ENCODE measurements around the gene P2RX6.
"Not testable (repeated sequence)": the region's sequence is repeated elsewhere in the genome, so short reads cannot be mapped to it uniquely, and the experiment has no call there.

P2RX6 gene

DNA sequence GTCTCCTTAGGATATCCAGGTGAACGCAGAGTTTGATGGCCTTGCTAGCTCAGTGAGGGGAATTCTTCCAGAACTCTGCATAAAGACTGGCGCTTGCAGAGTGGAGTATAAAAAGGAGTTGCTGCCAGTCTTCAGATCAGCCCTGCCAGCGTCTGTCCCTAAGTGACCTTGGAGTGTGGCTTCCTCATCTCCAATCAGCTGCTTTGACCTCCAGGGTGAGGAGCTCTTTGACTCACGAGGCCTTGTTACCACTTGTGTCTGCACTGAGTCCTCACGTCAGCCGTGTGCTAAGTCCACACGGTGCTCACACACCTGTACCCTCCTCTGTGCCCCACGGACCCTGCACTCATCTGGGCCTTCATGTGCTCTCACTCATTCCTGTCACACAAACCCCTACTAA lies 45.4 kb downstream of the P2RX6 start:
- DNase-seq = not testable (repeated sequence)

GRCh38 chr22:21061660-21062321 lies 46.8 kb downstream of the P2RX6 start:
- not testable (repeated sequence) for DNase-seq

GRCh38 chr22:21064425-21064824 lies 49.5 kb downstream of the P2RX6 start:
- DNase-seq = not testable (repeated sequence)

- DNase-seq = no peak
Observed at GRCh38 chr22:21064917-21065864, 50.2 kb downstream of the P2RX6 start.

- DNase-seq = no peak
Observed at GRCh38 chr22:21067075-21067900, 52.3 kb downstream of the P2RX6 start.

- DNase-seq = no peak
Observed at GRCh38 chr22:21067901-21068680, 53.1 kb downstream of the P2RX6 start.

GRCh38 chr22:21068681-21069276 lies 53.8 kb downstream of the P2RX6 start:
- DNase-seq = no peak

DNA sequence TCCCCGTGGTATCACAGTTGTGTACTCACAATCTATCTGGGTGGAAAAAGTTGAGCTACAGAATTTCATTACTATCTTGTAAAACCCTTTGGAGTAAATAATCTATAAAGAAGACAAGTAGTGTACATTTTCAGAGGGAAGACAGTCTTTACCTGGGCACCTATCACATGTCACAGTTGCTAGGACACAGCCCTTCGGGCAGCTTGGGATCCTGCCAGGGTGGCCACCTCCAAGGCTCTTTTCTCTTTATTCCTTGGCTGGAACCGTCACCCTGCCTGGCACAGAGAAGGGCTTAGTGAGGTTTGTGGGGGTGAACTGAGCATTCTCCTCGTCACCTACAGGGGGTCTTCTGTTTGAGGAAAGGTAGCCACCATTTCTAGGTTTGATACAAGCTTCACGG lies 54.4 kb downstream of the P2RX6 start:
- no peak for DNase-seq

GRCh38 chr22:21070690-21071615 lies 56.0 kb downstream of the P2RX6 start:
- no peak for DNase-seq

- not testable (repeated sequence) for DNase-seq
Observed at GRCh38 chr22:21071796-21072195, 56.8 kb downstream of the P2RX6 start.

- no peak for DNase-seq
Observed at GRCh38 chr22:21073023-21073422, 58.1 kb downstream of the P2RX6 start.

- no peak for DNase-seq
Observed at GRCh38 chr22:21073482-21073881, 58.5 kb downstream of the P2RX6 start.

DNA sequence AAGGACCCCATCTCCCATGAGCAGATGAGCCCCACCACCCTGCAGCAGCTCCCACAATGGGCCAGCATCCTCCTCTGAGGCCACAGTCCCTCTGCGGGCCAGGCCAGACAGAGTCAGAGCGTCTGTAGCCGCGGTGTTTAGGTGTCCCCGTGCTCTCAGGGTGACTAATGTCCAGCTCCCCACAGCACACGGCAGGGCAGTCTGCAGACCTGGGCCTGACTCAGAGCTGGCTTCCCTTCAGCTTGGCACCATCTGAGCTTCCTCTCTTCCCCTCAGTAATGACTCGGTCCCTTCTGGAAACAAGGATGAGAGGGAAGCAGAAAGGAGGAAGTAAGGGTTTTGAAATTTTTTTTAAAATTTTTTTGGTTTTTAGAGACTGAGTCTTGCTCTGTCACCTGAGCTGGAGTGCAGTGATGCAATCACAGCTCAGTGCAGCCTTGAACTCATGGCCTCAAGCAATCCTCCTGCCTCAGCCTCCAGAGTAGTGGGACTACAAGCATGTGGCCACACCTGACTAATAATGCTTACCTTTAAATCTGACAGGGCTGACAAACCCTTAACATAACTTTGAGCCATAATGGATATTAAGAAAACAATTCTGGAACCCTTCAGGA lies 59.2 kb downstream of the P2RX6 start:
- peak in 1 of 2 experiments; percentile 36 for DNase-seq

DNA sequence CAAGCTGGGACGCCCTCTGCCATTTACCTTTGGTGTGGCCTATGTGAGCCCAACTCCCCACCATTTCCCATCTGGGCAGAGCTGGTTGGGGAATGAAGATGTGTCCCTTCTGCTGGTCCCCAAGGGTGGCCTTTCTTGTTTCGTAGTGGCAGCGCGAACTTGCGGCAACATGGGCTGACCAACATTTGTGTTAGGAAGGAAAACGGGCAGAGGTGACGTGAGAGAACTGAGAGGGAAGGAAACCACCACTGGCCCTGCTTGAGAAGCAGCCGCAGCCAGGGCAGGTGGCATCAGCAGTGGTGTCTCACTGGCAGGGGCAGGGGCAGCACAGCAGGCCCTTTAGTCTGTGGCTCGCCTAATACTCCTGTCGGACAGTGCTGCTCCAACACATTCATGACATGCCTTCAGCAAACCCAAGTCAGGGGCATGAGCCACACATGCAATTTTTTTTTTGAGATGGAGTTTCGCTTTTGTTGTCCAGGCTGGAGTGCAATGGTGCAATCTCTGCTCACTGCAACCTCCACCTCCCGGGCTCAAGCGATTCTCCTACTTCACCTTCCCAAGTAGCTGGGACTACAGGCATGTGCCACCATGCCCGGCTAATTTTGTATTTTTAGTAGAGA lies 60.7 kb downstream of the P2RX6 start:
- DNase-seq = no peak

DNA sequence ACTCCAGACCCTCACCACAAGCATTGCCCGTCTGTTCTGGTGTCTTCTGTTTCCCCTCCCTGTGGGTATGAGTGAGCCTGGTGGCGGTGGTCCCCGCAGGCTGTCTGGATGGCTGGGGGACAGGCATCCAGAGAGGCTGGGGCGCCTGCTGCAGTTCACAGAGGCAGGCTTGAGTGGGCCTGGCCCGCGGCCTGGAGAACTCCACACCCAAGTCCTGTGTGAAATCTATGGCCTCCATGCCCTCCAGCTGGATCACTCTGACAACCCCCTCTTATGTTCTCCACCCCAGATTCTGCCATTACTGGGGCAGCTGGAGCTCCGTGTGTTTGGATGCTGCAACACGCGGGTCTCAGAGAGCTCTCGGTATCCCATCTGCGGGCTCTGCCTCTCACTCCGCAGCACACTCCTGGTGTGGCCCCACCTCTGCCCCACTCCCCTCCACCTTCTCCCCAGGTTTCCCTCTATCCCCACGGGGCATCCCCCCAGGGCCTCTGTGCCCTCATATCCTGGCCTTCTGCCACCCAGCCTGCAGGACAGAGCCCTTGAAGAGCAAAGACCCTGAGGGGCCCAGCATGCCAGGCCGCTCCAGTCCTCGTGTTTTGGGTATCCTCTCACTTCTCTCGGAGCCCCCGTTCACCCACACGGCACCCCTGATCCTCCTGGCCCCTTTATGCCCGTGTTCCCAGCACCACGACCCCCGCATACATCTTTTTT lies 62.1 kb downstream of the P2RX6 start:
- no peak for DNase-seq
